PFSK-1 (cell line): ENCODE data around the gene HRH1.

Experiments
- FOXP2 ChIP-seq: optimal IDR thresholded peaks from 2 replicates; pipeline ENCODE3; 2011; ENCODE audit warnings: borderline replicate concordance, control low read depth, inconsistent platforms; ENCODE audit not compliant: insufficient read depth; ENCODE audit errors: extremely low read length, extremely low read depth
- POLR2AphosphoS5 ChIP-seq: IDR thresholded peaks from 2 replicates; pipeline ENCODE4 v1.6.1; 2012; ENCODE audit warnings: low read depth, mild to moderate bottlenecking, control low read depth, low read length, moderate library complexity
- SIN3A ChIP-seq: IDR thresholded peaks from 2 replicates; pipeline ENCODE4 v1.6.1; 2012; ENCODE audit warnings: mild to moderate bottlenecking, low read length, moderate library complexity, borderline replicate concordance; ENCODE audit not compliant: insufficient read depth
- TAF1 ChIP-seq: IDR thresholded peaks from 2 replicates; pipeline ENCODE4 v1.6.1; 2012; ENCODE audit warnings: low read length, control low read depth, borderline replicate concordance; ENCODE audit not compliant: insufficient read depth
- TF ChIP-seq, protein P1 (sequence below), 2 experiments: IDR thresholded peaks; 2 replicates each; pipeline versions ENCODE4 v1.6.1 to v1.8.0; 2011 to 2012; ENCODE audit warnings: low read depth in 2 of 2, low read length in 2 of 2, control low read depth in 1 of 2, inconsistent platforms in 1 of 2, mild to moderate bottlenecking in 1 of 2, moderate library complexity in 1 of 2; ENCODE audit not compliant: insufficient read depth in 1 of 2

Gene HRH1

DNA sequence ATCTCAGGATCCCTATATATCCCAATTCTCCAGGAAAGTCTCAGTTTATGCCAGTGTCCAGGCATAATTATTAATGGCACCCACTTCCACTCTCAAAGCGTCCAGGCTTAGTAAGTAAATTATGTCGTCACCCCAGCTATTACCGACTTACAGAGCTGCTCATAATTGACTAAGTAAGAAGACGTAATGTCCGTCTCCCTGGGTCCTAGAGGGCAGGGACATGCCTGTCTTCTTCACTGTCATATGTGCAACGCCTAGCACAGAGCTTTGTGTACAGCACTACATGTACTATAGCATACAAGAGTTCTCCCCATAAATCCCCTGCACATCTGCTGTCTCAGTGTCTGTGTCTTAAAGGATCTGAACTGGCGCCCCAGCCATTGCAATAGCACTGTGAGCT lies 23.9 kb upstream of the HRH1 start:
- TF ChIP-seq SIN3A: no peak
- TF ChIP-seq POLR2AphosphoS5: no peak
- no peak for TF ChIP-seq FOXP2
- TF ChIP-seq TAF1: no peak
- TF ChIP-seq, protein P1, sequence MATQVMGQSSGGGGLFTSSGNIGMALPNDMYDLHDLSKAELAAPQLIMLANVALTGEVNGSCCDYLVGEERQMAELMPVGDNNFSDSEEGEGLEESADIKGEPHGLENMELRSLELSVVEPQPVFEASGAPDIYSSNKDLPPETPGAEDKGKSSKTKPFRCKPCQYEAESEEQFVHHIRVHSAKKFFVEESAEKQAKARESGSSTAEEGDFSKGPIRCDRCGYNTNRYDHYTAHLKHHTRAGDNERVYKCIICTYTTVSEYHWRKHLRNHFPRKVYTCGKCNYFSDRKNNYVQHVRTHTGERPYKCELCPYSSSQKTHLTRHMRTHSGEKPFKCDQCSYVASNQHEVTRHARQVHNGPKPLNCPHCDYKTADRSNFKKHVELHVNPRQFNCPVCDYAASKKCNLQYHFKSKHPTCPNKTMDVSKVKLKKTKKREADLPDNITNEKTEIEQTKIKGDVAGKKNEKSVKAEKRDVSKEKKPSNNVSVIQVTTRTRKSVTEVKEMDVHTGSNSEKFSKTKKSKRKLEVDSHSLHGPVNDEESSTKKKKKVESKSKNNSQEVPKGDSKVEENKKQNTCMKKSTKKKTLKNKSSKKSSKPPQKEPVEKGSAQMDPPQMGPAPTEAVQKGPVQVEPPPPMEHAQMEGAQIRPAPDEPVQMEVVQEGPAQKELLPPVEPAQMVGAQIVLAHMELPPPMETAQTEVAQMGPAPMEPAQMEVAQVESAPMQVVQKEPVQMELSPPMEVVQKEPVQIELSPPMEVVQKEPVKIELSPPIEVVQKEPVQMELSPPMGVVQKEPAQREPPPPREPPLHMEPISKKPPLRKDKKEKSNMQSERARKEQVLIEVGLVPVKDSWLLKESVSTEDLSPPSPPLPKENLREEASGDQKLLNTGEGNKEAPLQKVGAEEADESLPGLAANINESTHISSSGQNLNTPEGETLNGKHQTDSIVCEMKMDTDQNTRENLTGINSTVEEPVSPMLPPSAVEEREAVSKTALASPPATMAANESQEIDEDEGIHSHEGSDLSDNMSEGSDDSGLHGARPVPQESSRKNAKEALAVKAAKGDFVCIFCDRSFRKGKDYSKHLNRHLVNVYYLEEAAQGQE (IDR thresholded peaks at IDR 0.05; ENCODE audit: insufficient read depth in 1 of 2, low read depth in 2 of 2, low read length in 2 of 2): no peak

DNA sequence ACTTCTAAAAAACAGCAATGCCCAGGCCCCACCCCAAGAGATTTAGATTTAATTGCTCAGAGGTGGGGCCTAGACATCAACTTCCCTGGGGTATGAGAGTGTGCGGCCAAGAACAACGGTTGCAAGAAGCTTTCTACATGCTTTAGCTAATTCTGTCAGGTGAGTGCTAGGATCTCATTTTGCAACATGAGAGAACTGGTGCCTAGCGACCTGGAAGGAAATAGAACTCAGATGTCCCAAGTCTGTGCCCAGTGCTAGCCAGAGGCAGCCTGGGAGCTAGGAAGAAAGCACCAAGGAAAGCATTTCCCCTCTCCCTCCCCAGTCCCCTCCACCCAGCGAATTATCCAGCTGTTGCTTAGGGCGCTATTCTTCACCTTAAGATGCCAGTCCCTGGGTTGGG lies 22.9 kb upstream of the HRH1 start:
- no peak for TF ChIP-seq POLR2AphosphoS5
- TF ChIP-seq, protein P1 (IDR thresholded peaks at IDR 0.05; ENCODE audit: insufficient read depth in 1 of 2, low read depth in 2 of 2, low read length in 2 of 2): no peak
- no peak for TF ChIP-seq FOXP2
- no peak for TF ChIP-seq TAF1
- TF ChIP-seq SIN3A: no peak

DNA sequence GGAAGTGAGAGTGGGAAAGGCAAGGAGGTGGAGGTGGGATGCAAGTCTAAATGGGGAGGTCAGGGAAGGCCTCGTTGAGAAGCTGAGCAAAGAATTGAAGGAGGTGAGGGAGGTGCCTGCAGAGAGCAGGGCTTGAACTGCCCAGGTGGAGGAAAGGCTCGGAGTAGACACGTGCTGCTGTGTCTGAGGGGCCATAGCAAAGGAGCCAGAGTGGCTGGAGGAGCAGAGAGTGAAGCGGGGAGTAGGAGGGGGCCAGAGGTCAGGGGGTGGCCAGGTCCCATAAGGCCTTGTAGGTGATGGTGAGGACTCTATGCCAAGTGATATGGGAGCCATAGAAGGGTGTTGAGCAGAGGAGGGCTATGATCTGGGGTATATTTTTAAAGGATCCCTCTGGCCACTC lies 21.4 kb upstream of the HRH1 start:
- TF ChIP-seq FOXP2 (no peak), POLR2AphosphoS5 (no peak), SIN3A (no peak), TAF1 (no peak)
- TF ChIP-seq, protein P1 (IDR thresholded peaks at IDR 0.05; ENCODE audit: insufficient read depth in 1 of 2, low read depth in 2 of 2, low read length in 2 of 2): no peak

DNA sequence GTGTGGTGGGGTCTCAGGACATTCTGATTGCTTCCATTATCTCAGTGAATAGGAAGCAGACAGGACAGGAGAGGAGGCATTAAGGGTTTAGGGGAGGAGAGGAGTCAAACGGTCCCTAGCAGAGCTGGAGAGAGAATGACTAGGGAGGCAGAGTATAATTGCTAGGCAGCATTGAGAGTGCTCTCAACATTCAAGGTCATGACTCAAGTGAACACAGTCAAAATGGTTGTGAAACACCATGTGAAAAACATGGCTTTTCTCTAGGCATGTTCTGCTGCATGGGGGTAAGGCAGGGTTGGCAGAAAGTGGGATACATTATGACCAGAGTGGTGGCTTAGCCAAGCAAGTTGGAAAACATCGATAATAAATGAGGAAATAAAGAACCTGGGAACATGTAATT lies 19.5 kb upstream of the HRH1 start:
- no peak for TF ChIP-seq POLR2AphosphoS5
- TF ChIP-seq, protein P1 (IDR thresholded peaks at IDR 0.05; ENCODE audit: insufficient read depth in 1 of 2, low read depth in 2 of 2, low read length in 2 of 2): no peak
- TF ChIP-seq FOXP2: no peak
- no peak for TF ChIP-seq TAF1
- no peak for TF ChIP-seq SIN3A

DNA sequence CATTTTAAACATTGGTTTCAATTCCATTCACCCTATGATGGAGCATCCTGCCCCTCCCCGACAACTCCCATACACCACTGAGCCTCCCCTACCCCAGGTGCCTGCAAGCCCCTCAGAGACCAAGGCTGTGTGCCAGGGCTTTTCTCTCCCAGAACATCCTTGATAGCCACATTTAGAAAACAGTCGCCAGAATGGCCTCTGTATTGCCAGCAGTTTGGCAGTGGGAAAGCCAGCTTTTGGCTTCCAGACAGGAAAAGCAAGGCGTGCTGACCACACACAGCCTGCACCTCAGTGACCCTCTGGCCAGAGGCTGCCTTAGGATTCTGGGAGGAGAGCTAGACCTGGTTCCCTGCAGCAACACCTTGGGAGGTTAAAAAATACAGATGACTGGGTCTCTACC lies 18.2 kb upstream of the HRH1 start:
- TF ChIP-seq POLR2AphosphoS5 (no peak), SIN3A (no peak), FOXP2 (no peak), TAF1 (no peak)
- TF ChIP-seq, protein P1 (IDR thresholded peaks at IDR 0.05; ENCODE audit: insufficient read depth in 1 of 2, low read depth in 2 of 2, low read length in 2 of 2): no peak
